HepG2 (cell line): ENCODE measurements around the gene P2RY1. TPM values are rescaled to one million over a fixed set of nuclear protein-coding genes. Genes with fewer than 3 reads are reported as not detected.

Experiments used
- ATAC-seq: fragments of 200-7000 bp; cut with Tn5 transposase; 3 replicates; pipeline ENCODE4 v1.9.1; 2020; ENCODE audit warnings: mild to moderate bottlenecking, moderate library complexity
- BruUV-seq: library from RNA; stranded (reverse); fragments of 400-500 nt; replicated peaks from 2 replicates; lab custom pipeline; 2021; lab: Mats Ljungman, UMichigan
- CTCF ChIA-PET: fragments of 300-600 bp; formaldehyde crosslinking; extraction: SDS; loops from one replicate; lab custom pipeline; 2021; ENCODE audit warnings: low total read pairs, inconsistent platforms, low intra/inter-chr PET ratio; lab: Yijun Ruan, JAX
- POLR2A ChIA-PET: fragments of 350-600 bp; sonication (Branson Sonifier 250); formaldehyde crosslinking; loops from one replicate; lab custom pipeline; 2020; ENCODE audit warnings: antibody characterized with exemption, inconsistent platforms; lab: Yijun Ruan, JAX
- DNase-seq: peaks from one replicate; pipeline ENCODE4 v3.0.0-alpha.2; 2015; ENCODE audit warnings: low spot score
- FAIRE-seq: peaks from 3 replicates; lab custom pipeline; 2011; peaks lifted over from hg19 to GRCh38; lab: Jason Lieb, UNC
- H2AFZ ChIP-seq: one replicate; pipeline ENCODE4 v1.6.1; 2011; ENCODE audit warnings: low read length, inconsistent platforms
- H3K27ac ChIP-seq: fragments of 300-600 bp; 3 replicates; pipeline ENCODE4 v1.8.0; 2011; ENCODE audit warnings: mixed run types, mild to moderate bottlenecking, mixed read lengths, low read length, inconsistent platforms; ENCODE audit not compliant: insufficient read depth; ENCODE audit errors: extremely low read length
- H3K27me3 ChIP-seq, 2 experiments: fragments of 200-600 bp in 1 of 2; 2 replicates in 1 of 2; 3 replicates in 1 of 2; pipeline versions ENCODE4 v1.6.0 to v1.8.0; 2011; ENCODE audit warnings: low read length in 2 of 2, mild to moderate bottlenecking in 2 of 2, moderate library complexity in 2 of 2, inconsistent platforms in 1 of 2; ENCODE audit not compliant: insufficient read depth in 2 of 2, control insufficient read depth in 1 of 2
- H3K36me3 ChIP-seq, 2 experiments: fragments of 200-600 bp in 1 of 2; replicated peaks in 1 of 2; 2 replicates in 1 of 2; 3 replicates in 1 of 2; pipeline versions ENCODE4 v1.5.1 to v1.8.0; 2011; ENCODE audit warnings: low read length in 2 of 2, inconsistent platforms in 1 of 2; ENCODE audit not compliant: insufficient read depth in 2 of 2, control insufficient read depth in 1 of 2
- H3K4me1 ChIP-seq: 2 replicates; pipeline ENCODE4 v1.5.1; 2012; ENCODE audit warnings: low read length, inconsistent platforms; ENCODE audit not compliant: insufficient read depth
- H3K4me2 ChIP-seq: 2 replicates; pipeline ENCODE4 v1.6.0; 2011; ENCODE audit warnings: low read depth, low read length, inconsistent platforms
- H3K4me3 ChIP-seq, 3 experiments: fragments of 200-600 bp in 1 of 3; sonication (generic), shearing (Covaris generic) in 1 of 3; replicated peaks in 1 of 3; 2 replicates each; pipeline ENCODE4 v1.5.1; 2011 to 2016; ENCODE audit warnings: low read length in 3 of 3, inconsistent platforms in 2 of 3, low read depth in 2 of 3, mild to moderate bottlenecking in 2 of 3, control low read depth in 1 of 3, mixed read lengths in 1 of 3; ENCODE audit not compliant: insufficient read depth in 1 of 3
- H3K79me2 ChIP-seq: one replicate; pipeline ENCODE4 v1.6.1; 2011; ENCODE audit warnings: low read length, inconsistent platforms; ENCODE audit not compliant: insufficient read depth
- H3K9ac ChIP-seq: 2 replicates; pipeline ENCODE4 v1.6.0; 2011; ENCODE audit warnings: mild to moderate bottlenecking, low read depth, low read length, inconsistent platforms; ENCODE audit not compliant: insufficient read depth
- H3K9me3 ChIP-seq: 2 replicates; pipeline ENCODE4 v1.5.1; 2012; ENCODE audit warnings: mild to moderate bottlenecking, low read length
- H4K20me1 ChIP-seq: 2 replicates; pipeline ENCODE4 v1.6.0; 2011; ENCODE audit warnings: inconsistent platforms, mild to moderate bottlenecking, low read length, moderate library complexity; ENCODE audit not compliant: insufficient read depth
- ATF1 ChIP-seq: IDR thresholded peaks from 2 replicates; pipeline ENCODE4 v1.6.1; 2016; ENCODE audit warnings: mild to moderate bottlenecking, control low read depth
- CEBPZ ChIP-seq: IDR thresholded peaks from 2 replicates; pipeline ENCODE4 v1.6.1; 2012; ENCODE audit warnings: low read length, improper control_type of control experiment
- CSRNP1 ChIP-seq: sonication (generic); formaldehyde crosslinking; IDR thresholded peaks from 2 replicates; pipeline ENCODE4 v1.8.1; 2023; ENCODE audit warnings: mild to moderate bottlenecking, missing genetic modification reagents
- FOSL1 ChIP-seq: sonication (generic); formaldehyde crosslinking; IDR thresholded peaks from 2 replicates; pipeline ENCODE4 v1.9.0; 2021; ENCODE audit warnings: missing genetic modification reagents, borderline replicate concordance
- GATAD1 ChIP-seq: IDR thresholded peaks from 2 replicates; pipeline ENCODE4 v1.6.1; 2016; ENCODE audit warnings: missing genetic modification reagents, missing compliant biosample characterization
- SUZ12 ChIP-seq: fragments of 150-350 bp; IDR thresholded peaks from 2 replicates; pipeline ENCODE4 v1.6.1; 2014; ENCODE audit warnings: low read depth, low read length
- TRAFD1 ChIP-seq: sonication (generic); formaldehyde crosslinking; IDR thresholded peaks from 2 replicates; pipeline ENCODE4 v1.5.1; 2020; ENCODE audit warnings: missing genetic modification reagents, mild to moderate bottlenecking, borderline replicate concordance
- ZMYM3 ChIP-seq: sonication (generic); formaldehyde crosslinking; IDR thresholded peaks from 2 replicates; pipeline ENCODE4 v1.5.1; 2020; ENCODE audit warnings: mild to moderate bottlenecking, missing genetic modification reagents
- ZNF205 ChIP-seq: IDR thresholded peaks from 2 replicates; pipeline ENCODE4 v1.6.1; 2018; ENCODE audit warnings: missing biosample characterization, missing genetic modification reagents
- ZNF383 ChIP-seq: sonication (generic); formaldehyde crosslinking; IDR thresholded peaks from 2 replicates; pipeline ENCODE4 v1.4.0; 2020; ENCODE audit warnings: missing genetic modification reagents, mild to moderate bottlenecking, borderline replicate concordance
- ZNF567 ChIP-seq: sonication (generic); formaldehyde crosslinking; IDR thresholded peaks from 2 replicates; pipeline ENCODE4 v1.8.1; 2023; ENCODE audit warnings: mild to moderate bottlenecking, missing genetic modification reagents, borderline replicate concordance
- ZNF775 ChIP-seq: sonication (generic); formaldehyde crosslinking; IDR thresholded peaks from 2 replicates; pipeline ENCODE4 v1.4.0; 2020; ENCODE audit warnings: missing genetic modification reagents, mild to moderate bottlenecking, moderate library complexity, borderline replicate concordance
- WGBS: methylation state at CpG from one replicate; pipeline ENCODE4 v1.1.6; 2017; ENCODE audit warnings: low lambda C conversion rate; 5-methylcytosine and 5-hydroxymethylcytosine counted together
- in situ Hi-C: cut with HindIII; loops from 2 replicates; pipeline ENCODE4 v1.10.0; 2017; ENCODE audit warnings: low pct_unique_long_range_greater_than_20kb; ENCODE audit not compliant: extremely low pct_ligation_motif_present
- intact Hi-C: fragments of 100-400 bp; cut with micrococcal nuclease; formaldehyde crosslinking; loops from one replicate; pipeline ENCODE4 v1.10.0; 2022; ENCODE audit not compliant: unreplicated experiment
- polyA plus RNA-seq, 8 experiments: library from polyadenylated mRNA; depleted of rRNA in 3 of 8; stranded (reverse) in 7 of 8; unstranded in 1 of 8; fragments of >200 nt; fragmentation: Illumina TruSeq in 4 of 8; extraction: Trizol in 4 of 8; gene quantifications; 2 replicates each; pipeline versions ENCODE4 v1.2.1 to v1.2.3, GENCODE V29; 2011 to 2016; ENCODE audit warnings: low read depth in 4 of 8, missing spikeins in 1 of 8, mixed read lengths in 1 of 8; ENCODE audit not compliant: insufficient read depth in 1 of 8
- total RNA-seq, 5 experiments: library from RNA; depleted of rRNA; stranded (reverse); fragments of >200 nt; fragmentation: Illumina TruSeq; extraction: Trizol; gene quantifications; 2 replicates each; pipeline ENCODE4 v1.2.3, GENCODE V29; 2016; ENCODE audit warnings: low read depth in 1 of 5

Gene P2RY1
- total and polyA plus RNA-seq, 2 of the 13 experiments (the other 11 are each of a cell fraction or from before 2014, with no cell fraction given), result not detected

- BruUV-seq, result no TSS peak
- H2AFZ ChIP-seq, result no peak overlapping the region
- H3K27ac ChIP-seq, result no peak overlapping the region
- no peak overlapping the region for H3K9ac ChIP-seq
- CTCF ChIA-PET, result no interaction called here
- TF ChIP-seq GATAD1 (CRISPR knock-in tag), result no peak
- no peak for TF ChIP-seq ATF1 (CRISPR knock-in tag)
- no peak for TF ChIP-seq CSRNP1 (CRISPR knock-in tag)
- TF ChIP-seq ZNF567, result no peak
- TF ChIP-seq FOSL1 (CRISPR knock-in tag), result no peak
- TF ChIP-seq, all 625 proteins: peak for 0
- Histone ChIP-seq H4K20me1 (no peaks in the 10 kb centered on the region), H3K4me2 (no peak overlapping the region), H3K4me3 (no peak overlapping the region), H3K79me2 (no peaks in the 10 kb centered on the region), H3K36me3 (no peaks in the 10 kb centered on the region), H3K4me1 (no peaks in the 10 kb centered on the region), H3K9me3 (no peaks in the 10 kb centered on the region), H3K27me3 (no peaks in the 10 kb centered on the region)
- POLR2A ChIA-PET, result no interaction called here
- FAIRE-seq (no peak), ATAC-seq (no peak), DNase-seq (no peak)
- intact Hi-C loops (no loop called here), in situ Hi-C loops (no loop called here)
- WGBS, result 34% methylated on average over 8 of the region's 8 CpGs
Observed at GRCh38 chr3:152879130-152879789, 44.3 kb downstream of the P2RY1 start.

- Histone ChIP-seq H3K79me2 (no peaks in the 10 kb centered on the region), H3K9me3 (no peaks in the 10 kb centered on the region), H3K27me3 (no peaks in the 10 kb centered on the region), H3K4me3 (no peak overlapping the region), H3K27ac (no peak overlapping the region), H3K4me1 (no peaks in the 10 kb centered on the region), H4K20me1 (no peaks in the 10 kb centered on the region), H3K36me3 (no peaks in the 10 kb centered on the region), H2AFZ (no peak overlapping the region), H3K9ac (no peak overlapping the region), H3K4me2 (no peak overlapping the region)
- in situ Hi-C loops (no loop called here), intact Hi-C loops (no loop called here)
- ChIA-PET CTCF (no interaction called here), POLR2A (no interaction called here)
- DNase-seq (no peak), FAIRE-seq (no peak), ATAC-seq (no peak)
- WGBS, result 3% methylated on average over 2 of the region's 2 CpGs
- no TSS peak for BruUV-seq
- TF ChIP-seq TRAFD1 (CRISPR knock-in tag) (no peak), CEBPZ (no peak), SUZ12 (no peak), ATF1 (CRISPR knock-in tag) (no peak), ZNF383 (CRISPR knock-in tag) (no peak), ZMYM3 (CRISPR knock-in tag) (no peak), ZNF775 (CRISPR knock-in tag) (no peak), ZNF205 (CRISPR knock-in tag) (no peak)
Observed at GRCh38 chr3:152879790-152880174, 44.9 kb downstream of the P2RY1 start.
